ENCODE measurements around the gene FGD2.

DNA sequence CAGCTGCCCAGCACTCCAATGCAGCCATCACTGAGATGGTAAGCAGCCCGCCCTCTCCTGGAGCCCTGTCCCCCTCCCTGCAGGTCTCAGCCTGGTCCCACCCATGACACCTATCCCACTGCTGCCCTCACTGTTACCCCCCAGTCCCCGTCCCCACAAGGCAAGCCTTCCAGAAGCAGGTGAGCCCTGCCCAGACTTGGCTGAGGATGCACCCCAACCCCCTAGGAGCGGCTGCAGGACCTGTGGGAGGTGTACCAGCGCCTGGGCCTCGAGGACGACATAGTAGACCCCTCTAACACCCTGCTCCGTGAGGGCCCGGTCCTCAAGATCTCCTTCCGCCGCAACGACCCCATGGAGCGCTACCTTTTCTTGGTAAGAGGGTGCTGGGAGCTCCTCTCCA lies 9.2 kb downstream of the FGD2 start:
- TF ChIP-seq, protein P1, sequence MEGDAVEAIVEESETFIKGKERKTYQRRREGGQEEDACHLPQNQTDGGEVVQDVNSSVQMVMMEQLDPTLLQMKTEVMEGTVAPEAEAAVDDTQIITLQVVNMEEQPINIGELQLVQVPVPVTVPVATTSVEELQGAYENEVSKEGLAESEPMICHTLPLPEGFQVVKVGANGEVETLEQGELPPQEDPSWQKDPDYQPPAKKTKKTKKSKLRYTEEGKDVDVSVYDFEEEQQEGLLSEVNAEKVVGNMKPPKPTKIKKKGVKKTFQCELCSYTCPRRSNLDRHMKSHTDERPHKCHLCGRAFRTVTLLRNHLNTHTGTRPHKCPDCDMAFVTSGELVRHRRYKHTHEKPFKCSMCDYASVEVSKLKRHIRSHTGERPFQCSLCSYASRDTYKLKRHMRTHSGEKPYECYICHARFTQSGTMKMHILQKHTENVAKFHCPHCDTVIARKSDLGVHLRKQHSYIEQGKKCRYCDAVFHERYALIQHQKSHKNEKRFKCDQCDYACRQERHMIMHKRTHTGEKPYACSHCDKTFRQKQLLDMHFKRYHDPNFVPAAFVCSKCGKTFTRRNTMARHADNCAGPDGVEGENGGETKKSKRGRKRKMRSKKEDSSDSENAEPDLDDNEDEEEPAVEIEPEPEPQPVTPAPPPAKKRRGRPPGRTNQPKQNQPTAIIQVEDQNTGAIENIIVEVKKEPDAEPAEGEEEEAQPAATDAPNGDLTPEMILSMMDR (IDR thresholded peaks at IDR 0.05 in 2 of 3, conservative IDR thresholded peaks at IDR 0.05 in 1 of 3; ENCODE audit: borderline replicate concordance in 1 of 3, insufficient read depth in 1 of 3, low read depth in 2 of 3, low read length in 2 of 3) = no peak
- TF ChIP-seq POLR2A (IDR thresholded peaks at IDR 0.05; ENCODE audit: borderline replicate concordance, extremely low read depth, insufficient read depth, insufficient read length) (no peak), YY1 (IDR thresholded peaks at IDR 0.05; ENCODE audit: extremely low read depth, insufficient replicate concordance, low read depth, low read length) (no peak), RAD21 (IDR thresholded peaks at IDR 0.05; ENCODE audit: low read depth) (no peak), CEBPB (IDR thresholded peaks at IDR 0.05; ENCODE audit: low read depth) (no peak), ZNF274 (IDR thresholded peaks at IDR 0.05; ENCODE audit: low read depth, low read length) (no peak), POLR2AphosphoS5 (IDR thresholded peaks at IDR 0.05; ENCODE audit: low read depth, low read length) (no peak)
- TF ChIP-seq, protein P2, sequence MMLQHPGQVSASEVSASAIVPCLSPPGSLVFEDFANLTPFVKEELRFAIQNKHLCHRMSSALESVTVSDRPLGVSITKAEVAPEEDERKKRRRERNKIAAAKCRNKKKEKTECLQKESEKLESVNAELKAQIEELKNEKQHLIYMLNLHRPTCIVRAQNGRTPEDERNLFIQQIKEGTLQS (IDR thresholded peaks at IDR 0.05) = no peak
